BJ (cell line): Measurements from ENCODE around the gene ELK1. TPM values are rescaled to one million over a fixed set of nuclear protein-coding genes. Genes with fewer than 3 reads are reported as not detected.

Experiments
- CTCF ChIA-PET: fragments of 350-600 bp; formaldehyde crosslinking; extraction: SDS; loops from one replicate; lab custom pipeline; 2021; ENCODE audit warnings: antibody characterized with exemption, inconsistent platforms; lab: Yijun Ruan, JAX
- POLR2A ChIA-PET: fragments of 300-600 bp; sonication (Branson Sonifier 250); formaldehyde crosslinking; extraction: SDS; loops from one replicate; lab custom pipeline; 2021; ENCODE audit warnings: antibody characterized with exemption; lab: Charles Lee
- DNase-seq: peaks from one replicate; pipeline ENCODE4 v3.0.0-alpha.2; 2011; ENCODE audit warnings: low read depth
- H3K27me3 ChIP-seq: 2 replicates; pipeline ENCODE4 v1.6.0; 2011; ENCODE audit warnings: low read length; ENCODE audit not compliant: control insufficient read depth, insufficient read depth
- H3K36me3 ChIP-seq: 2 replicates; pipeline ENCODE4 v1.5.1; 2011; ENCODE audit warnings: low read length; ENCODE audit not compliant: control insufficient read depth, insufficient read depth
- H3K4me3 ChIP-seq: 2 replicates; pipeline ENCODE4 v1.5.1; 2011; ENCODE audit warnings: low read depth, mild to moderate bottlenecking, control low read depth, low read length
- CTCF ChIP-seq: IDR thresholded peaks from 2 replicates; pipeline ENCODE4 v1.5.1; 2011; ENCODE audit warnings: low read depth, mild to moderate bottlenecking, control low read depth, inconsistent platforms, low read length, moderate library complexity; ENCODE audit not compliant: insufficient read depth
- polyA plus RNA-seq: library from polyadenylated mRNA; depleted of rRNA; stranded (reverse); fragments of >200 nt; gene quantifications from 2 replicates; pipeline ENCODE4 v1.2.3, GENCODE V29; 2011

ELK1 gene
- polyA plus RNA-seq, 1 experiment: 22.4 TPM

DNA sequence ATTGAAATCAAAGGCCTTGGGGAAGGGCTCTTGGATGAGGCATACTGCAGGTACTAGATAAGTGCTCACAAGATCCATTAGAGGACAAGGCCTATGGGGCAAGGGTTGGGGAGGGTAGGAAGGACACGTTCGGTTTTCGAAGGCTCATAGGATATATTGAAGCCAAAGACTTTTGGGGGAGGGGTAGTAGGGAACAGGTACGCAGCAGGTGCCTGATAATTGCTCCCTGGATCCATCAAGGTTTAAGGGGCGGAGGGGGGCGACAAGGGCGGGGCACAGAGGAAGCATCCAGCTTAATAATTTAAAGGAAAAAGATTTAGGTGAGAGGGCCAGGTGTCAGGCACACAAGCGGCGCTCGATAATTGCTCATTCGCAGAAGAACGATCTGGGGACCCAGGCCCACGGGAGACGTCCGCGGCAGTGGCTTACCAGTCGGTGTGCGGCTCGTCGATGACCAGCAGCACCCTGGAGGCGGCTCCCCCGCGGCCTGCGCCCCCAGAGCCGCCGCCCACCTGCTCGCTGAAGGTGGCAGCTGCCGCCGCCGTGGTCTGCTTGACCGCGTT lies 31.4 kb downstream of the ELK1 start:
- Histone ChIP-seq H3K4me3 (no peak overlapping the region), H3K27me3 (0 out of 2 replicates have a peak, but pooled peaks cover 3% of the 10 kb centered on the region), H3K36me3 (no peaks in the 10 kb centered on the region)
- DNase-seq: no peak
- POLR2A ChIA-PET: no interaction called here
- CTCF ChIA-PET: no interaction called here
- TF ChIP-seq CTCF: no peak

DNA sequence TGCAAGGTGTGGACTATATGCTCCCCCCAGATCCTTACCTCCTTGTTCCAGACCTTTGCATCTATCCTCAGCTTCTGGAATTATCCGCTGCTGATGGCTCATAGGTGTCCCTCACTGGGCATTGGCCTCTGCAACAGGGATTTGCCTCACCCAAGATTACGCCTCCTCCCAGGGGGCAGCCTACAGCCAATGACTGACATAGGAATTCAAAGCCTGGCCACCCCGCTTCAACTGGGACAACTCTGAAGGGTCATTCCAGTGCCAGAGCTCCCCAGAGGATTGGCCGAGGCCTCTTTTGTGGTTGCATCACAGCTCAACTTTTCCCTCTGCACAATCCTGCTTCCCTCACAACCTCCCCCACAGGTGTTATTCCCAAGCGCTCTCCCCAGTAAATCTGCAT lies 35.7 kb downstream of the ELK1 start:
- peaks cover 3% of the 10 kb centered on the region; the same call in 1 of the 2 replicates for H3K27me3 ChIP-seq
- CTCF ChIA-PET: no interaction called here
- no peak for TF ChIP-seq CTCF
- no peak for DNase-seq
- H3K4me3 ChIP-seq: no peak overlapping the region
- POLR2A ChIA-PET: no interaction called here
- H3K36me3 ChIP-seq: no peaks in the 10 kb centered on the region

DNA sequence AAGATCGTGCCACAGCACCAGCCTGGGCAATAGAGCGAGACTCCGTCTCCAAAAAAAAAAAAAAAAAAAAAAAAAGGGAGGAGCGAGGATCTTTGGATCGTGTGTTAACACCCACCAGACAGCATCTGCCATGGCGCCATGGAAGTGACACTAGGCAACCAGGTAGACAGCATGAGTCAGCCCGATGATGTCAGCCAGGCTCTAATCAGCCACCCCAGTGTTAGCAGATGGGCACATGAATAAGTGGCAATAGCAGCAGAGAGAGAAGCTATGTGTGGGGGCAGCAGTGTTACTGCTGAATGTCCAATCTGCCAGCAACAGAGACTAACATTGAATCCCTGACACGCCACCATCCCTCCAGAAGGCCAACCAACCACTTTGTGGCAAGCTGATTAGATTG lies 37.3 kb downstream of the ELK1 start:
- Histone ChIP-seq H3K4me3 (no peak overlapping the region), H3K27me3 (peaks cover 3% of the 10 kb centered on the region), H3K36me3 (no peaks in the 10 kb centered on the region)
- ChIA-PET CTCF (no interaction called here), POLR2A (no interaction called here)
- no peak for DNase-seq
- no peak for TF ChIP-seq CTCF

GRCh38 chrX:47612418-47612817 lies 37.9 kb downstream of the ELK1 start:
- TF ChIP-seq CTCF: no peak
- ChIA-PET CTCF (no interaction called here), POLR2A (no interaction called here)
- DNase-seq: no peak
- Histone ChIP-seq H3K27me3 (no peaks in the 10 kb centered on the region; the same call in none of the 2 replicates), H3K36me3 (no peaks in the 10 kb centered on the region), H3K4me3 (no peak overlapping the region)

- ChIA-PET POLR2A (no interaction called here), CTCF (no interaction called here)
- Histone ChIP-seq H3K27me3 (no peaks in the 10 kb centered on the region; the same call in none of the 2 replicates), H3K4me3 (no peak overlapping the region), H3K36me3 (no peaks in the 10 kb centered on the region)
- no peak for TF ChIP-seq CTCF
- DNase-seq: no peak
Observed at GRCh38 chrX:47611926-47612325, 38.4 kb downstream of the ELK1 start.
